ENCODE results near the gene CEP164. TPM values are rescaled to one million over a fixed set of nuclear protein-coding genes. Genes with fewer than 3 reads are reported as not detected.

The CEP164 gene
- total and polyA plus RNA-seq, 2 of the 8 experiments (the other 6 are each of a cell fraction or from before 2014, with no cell fraction given) = 8.4 to 20.8 TPM

- H3K14ac ChIP-seq (ENCODE audit: insufficient read length) = no peak overlapping the region
- POLR2A ChIA-PET (ENCODE audit: partially characterized antibody) = no interaction called here
- no peak overlapping the region for H2AK5ac ChIP-seq (ENCODE audit: low read depth, low read length)
- H2BK120ac ChIP-seq (replicated peaks; ENCODE audit: low read depth, low read length) = no peak overlapping the region
- H3K56ac ChIP-seq (replicated peaks; ENCODE audit: insufficient read length, low read depth, low read length) = no peak overlapping the region
- no peak overlapping the region for H2AFZ ChIP-seq (ENCODE audit: low read length)
- no peak overlapping the region for H4K91ac ChIP-seq (replicated peaks; ENCODE audit: insufficient read length, low read length)
- no peaks in the 10 kb centered on the region for H3K23me2 ChIP-seq (ENCODE audit: low read depth, low read length)
- no peaks in the 10 kb centered on the region for H3K9me3 ChIP-seq (ENCODE audit: insufficient read depth in 2 of 2, low read depth in 1 of 2, low read length in 1 of 2)
- no peak overlapping the region for H3K4ac ChIP-seq (replicated peaks; ENCODE audit: insufficient read length, low read depth, low read length)
- 98% methylated on average over 2 of the region's 2 CpGs; no CpG with 5 or more reads in 1 of the 2 experiments for WGBS, 2 experiments (ENCODE audit: extremely low coverage in 1 of 2, insufficient coverage in 1 of 2, insufficient read length in 1 of 2, insufficient replicate concordance in 2 of 2, low coverage in 1 of 2, low lambda C conversion rate in 2 of 2, missing lambda C conversion rate in 1 of 2)
- H3K27me3 ChIP-seq (replicated peaks in 1 of 4; ENCODE audit: control insufficient read depth in 3 of 4, extremely low read depth in 1 of 4, insufficient read depth in 3 of 4, low read length in 3 of 4) = no peaks in the 10 kb centered on the region
- H3K4me2 ChIP-seq (ENCODE audit: insufficient read depth in 1 of 2, low read depth in 2 of 2, low read length in 2 of 2) = no peak overlapping the region
- H3K79me1 ChIP-seq (ENCODE audit: low read depth, low read length) = no peaks in the 10 kb centered on the region
- H4K5ac ChIP-seq (ENCODE audit: insufficient read length, low read depth, low read length) = no peak overlapping the region
- no peak overlapping the region for H3K27ac ChIP-seq (ENCODE audit: low read depth, low read length)
- no peak overlapping the region for H3K4me3 ChIP-seq (ENCODE audit: extremely low read depth in 1 of 4, insufficient read depth in 2 of 4, low read depth in 3 of 4, low read length in 4 of 4)
- no peaks in the 10 kb centered on the region for H4K20me1 ChIP-seq (replicated peaks in 1 of 2; ENCODE audit: control insufficient read depth in 1 of 2, insufficient read depth in 2 of 2, low read length in 2 of 2)
- H3K36me3 ChIP-seq (ENCODE audit: control insufficient read depth in 2 of 4, insufficient read depth in 4 of 4, low read length in 3 of 4) = peaks cover 18 to 61% (median 32%) of the 10 kb centered on the region in 4 experiments
- H3K18ac ChIP-seq (ENCODE audit: extremely low read depth, low read length) = no peak overlapping the region
- no peak overlapping the region for H2BK20ac ChIP-seq (ENCODE audit: low read length)
- H3K79me2 ChIP-seq (ENCODE audit: control insufficient read depth in 1 of 2, insufficient read depth in 2 of 2, low read length in 2 of 2) = no peaks in the 10 kb centered on the region
- H3K4me1 ChIP-seq (replicated peaks in 1 of 4; ENCODE audit: control insufficient read depth in 3 of 4, insufficient read depth in 4 of 4, low read length in 3 of 4) = no peaks in the 10 kb centered on the region
- no peak overlapping the region for H4K8ac ChIP-seq (ENCODE audit: extremely low read depth, insufficient read depth, low read length)
- no peak for DNase-seq (ENCODE audit: low read depth in 1 of 2, low spot score in 2 of 2)
- H2BK5ac ChIP-seq (ENCODE audit: low read depth, low read length) = no peak overlapping the region
- no peak overlapping the region for H3K23ac ChIP-seq (ENCODE audit: insufficient read length)
- H2BK15ac ChIP-seq (ENCODE audit: low read length) = no peak overlapping the region
- no peak overlapping the region for H2BK12ac ChIP-seq (ENCODE audit: low read depth, low read length)
- CTCF ChIA-PET (ENCODE audit: partially characterized antibody) = interaction anchor here (0.7 kb wide), 1 partner anchor 10 kb away, joined by 4 read pairs; no protein-coding TSS in a partner anchor
- no peak overlapping the region for H3K9ac ChIP-seq (replicated peaks in 1 of 4; ENCODE audit: extremely low read depth in 1 of 4, low read depth in 3 of 4, low read length in 3 of 4)
- no peak for FAIRE-seq
- TF ChIP-seq TCF12 (IDR thresholded peaks at IDR 0.05; ENCODE audit: low read depth, low read length) = no peak
These were observed 43.6 kb upstream of the CEP164 start for GRCh38 chr11:117284053-117284452.
